Activated T-cell treated with anti-CD3 and anti-CD28 coated beads, Interleukin-2, amount 50 U/mL, for 4 hours (primary cell): ENCODE measurements around the gene TAOK3. TPM values are rescaled to one million over a fixed set of nuclear protein-coding genes. Genes with fewer than 3 reads are reported as not detected.
"Not testable (repeated sequence)": the region's sequence is repeated elsewhere in the genome, so short reads cannot be mapped to it uniquely, and the experiment has no call there.

Source experiments
- ATAC-seq, 2 donors: fragments of 200-7000 bp; cut with Tn5 transposase; one replicate each; pipeline ENCODE4 v1.10.0; 2021
- DNase-seq: peaks from one replicate; pipeline ENCODE4 v3.0.0-alpha.2; 2020
- H3K27me3 Mint-ChIP-seq: one replicate; pipeline ENCODE4 v1.8.0; 2021; ENCODE audit warnings: low read depth, mixed read lengths
- H3K36me3 Mint-ChIP-seq: one replicate; pipeline ENCODE4 v1.8.0; 2022; ENCODE audit warnings: mixed read lengths; ENCODE audit not compliant: insufficient read depth
- H3K4me1 Mint-ChIP-seq: one replicate; pipeline ENCODE4 v1.8.0; 2021; ENCODE audit warnings: low read depth, mixed read lengths
- H3K4me3 Mint-ChIP-seq: one replicate; pipeline ENCODE4 v1.8.0; 2021; ENCODE audit warnings: mild to moderate bottlenecking, moderate library complexity, mixed read lengths
- H3K9me3 Mint-ChIP-seq: one replicate; pipeline ENCODE4 v1.8.0; 2021; ENCODE audit warnings: mixed read lengths
- total RNA-seq, 3 donors: library from RNA; stranded (reverse); gene quantifications; one replicate each; pipeline ENCODE4 v1.2.1, GENCODE V29; 2021

The TAOK3 gene
- total RNA-seq, 3 donors from 2014 or later: 39.8 to 46.5 (median 43.9) TPM

DNA sequence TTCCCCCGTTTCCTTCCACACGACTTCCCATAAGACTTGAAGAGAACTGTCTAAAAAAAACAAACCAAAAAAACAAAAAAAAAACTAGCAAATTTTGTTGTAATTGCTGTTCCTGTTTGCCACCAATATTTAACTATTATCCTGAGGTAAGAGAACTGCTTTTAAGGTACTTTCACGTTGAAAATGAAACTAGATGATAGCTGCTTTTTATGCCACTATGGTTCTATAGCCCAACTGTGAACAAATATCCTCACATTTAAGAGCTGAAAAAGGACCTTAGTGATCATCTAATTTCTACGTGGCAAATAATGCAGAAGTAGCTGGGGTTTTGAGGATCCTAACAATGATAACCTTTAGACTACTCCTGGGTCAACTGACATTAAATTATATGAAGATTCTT is 98.6 kb downstream of the TAOK3 start:
- H3K27me3 Mint-ChIP-seq: no peaks in the 10 kb centered on the region
- H3K36me3 Mint-ChIP-seq: peaks cover 5% of the 10 kb centered on the region
- peaks cover 18% of the 10 kb centered on the region for H3K4me1 Mint-ChIP-seq
- H3K4me3 Mint-ChIP-seq: no peak overlapping the region
- DNase-seq: no peak
- no peak for ATAC-seq
- peaks cover 7% of the 10 kb centered on the region for H3K9me3 Mint-ChIP-seq

- H3K9me3 Mint-ChIP-seq: no peaks in the 10 kb centered on the region
- peaks cover 4% of the 10 kb centered on the region for H3K36me3 Mint-ChIP-seq
- H3K4me1 Mint-ChIP-seq: peaks cover 17% of the 10 kb centered on the region
- no peak for ATAC-seq
- no peaks in the 10 kb centered on the region for H3K27me3 Mint-ChIP-seq
- DNase-seq: no peak
- no peak overlapping the region for H3K4me3 Mint-ChIP-seq
Measured at GRCh38 chr12:118271770-118272417, 100.8 kb downstream of the TAOK3 start.

- H3K4me1 Mint-ChIP-seq: peaks cover 17% of the 10 kb centered on the region
- H3K4me3 Mint-ChIP-seq: no peak overlapping the region
- ATAC-seq (no peak), DNase-seq (no peak)
- no peaks in the 10 kb centered on the region for H3K9me3 Mint-ChIP-seq
- peaks cover 4% of the 10 kb centered on the region for H3K36me3 Mint-ChIP-seq
- no peaks in the 10 kb centered on the region for H3K27me3 Mint-ChIP-seq
Measured at GRCh38 chr12:118271183-118271582, 101.5 kb downstream of the TAOK3 start.

GRCh38 chr12:118269806-118270205 is 102.9 kb downstream of the TAOK3 start:
- Mint-ChIP-seq H3K27me3 (no peaks in the 10 kb centered on the region), H3K9me3 (no peaks in the 10 kb centered on the region), H3K4me3 (no peak overlapping the region), H3K4me1 (peaks cover 10% of the 10 kb centered on the region), H3K36me3 (peaks cover 3% of the 10 kb centered on the region)
- ATAC-seq (no peak), DNase-seq (no peak)

DNA sequence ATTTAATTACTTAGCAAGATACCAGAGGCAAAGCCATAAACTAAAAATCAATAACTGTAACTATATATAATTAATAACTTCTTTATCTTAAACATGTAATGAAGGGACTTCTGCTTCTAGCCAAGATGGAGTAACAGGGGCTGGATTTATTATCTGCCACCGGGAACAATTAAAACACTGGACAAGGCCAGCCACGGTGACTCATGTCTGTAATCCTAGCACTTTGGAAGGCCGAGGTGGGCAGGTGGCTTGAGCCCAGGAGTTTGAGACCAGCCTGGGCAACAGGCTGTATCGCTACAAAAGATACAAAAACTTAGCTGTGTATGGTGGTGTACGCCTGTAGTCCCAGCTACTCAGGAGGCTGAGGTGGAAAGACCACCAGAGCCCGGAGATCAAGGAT is 113.6 kb downstream of the TAOK3 start:
- peaks cover 2% of the 10 kb centered on the region for H3K4me1 Mint-ChIP-seq
- peaks cover 46% of the 10 kb centered on the region for H3K36me3 Mint-ChIP-seq
- no peak overlapping the region for H3K4me3 Mint-ChIP-seq
- H3K9me3 Mint-ChIP-seq: peaks cover 6% of the 10 kb centered on the region
- no peak for DNase-seq
- ATAC-seq: no peak
- no peaks in the 10 kb centered on the region for H3K27me3 Mint-ChIP-seq

GRCh38 chr12:118256352-118256751 is 116.4 kb downstream of the TAOK3 start:
- no peak for DNase-seq
- H3K27me3 Mint-ChIP-seq: no peaks in the 10 kb centered on the region
- H3K9me3 Mint-ChIP-seq: peaks cover 6% of the 10 kb centered on the region
- ATAC-seq: no peak
- H3K4me1 Mint-ChIP-seq: peaks cover 2% of the 10 kb centered on the region
- no peak overlapping the region for H3K4me3 Mint-ChIP-seq
- peaks cover 37% of the 10 kb centered on the region for H3K36me3 Mint-ChIP-seq

- ATAC-seq: no peak
- H3K36me3 Mint-ChIP-seq: peaks cover 12% of the 10 kb centered on the region
- DNase-seq: no peak
- H3K9me3 Mint-ChIP-seq: no peaks in the 10 kb centered on the region
- no peaks in the 10 kb centered on the region for H3K27me3 Mint-ChIP-seq
- H3K4me1 Mint-ChIP-seq: no peaks in the 10 kb centered on the region
- no peak overlapping the region for H3K4me3 Mint-ChIP-seq
Measured at GRCh38 chr12:118249547-118249946, 123.2 kb downstream of the TAOK3 start.

DNA sequence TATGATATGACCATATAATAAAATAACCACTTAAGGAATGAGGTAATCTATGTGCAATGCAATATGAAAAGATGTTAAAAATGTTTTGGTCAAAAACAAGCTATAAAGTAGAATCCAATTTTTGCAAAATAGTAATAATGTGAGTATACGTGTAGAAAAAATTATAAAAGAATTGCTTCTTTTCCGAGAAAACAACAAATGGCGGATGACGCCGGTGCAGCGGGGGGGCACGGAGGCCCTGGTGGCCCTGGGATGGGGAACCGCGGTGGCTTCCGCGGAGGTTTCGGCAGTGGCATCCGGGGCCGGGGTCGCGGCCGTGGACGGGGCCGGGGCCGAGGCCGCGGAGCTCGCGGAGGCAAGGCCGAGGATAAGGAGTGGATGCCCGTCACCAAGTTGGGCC is 126.8 kb downstream of the TAOK3 start:
- ATAC-seq: not testable (repeated sequence)

GRCh38 chr12:118238888-118239287 is 133.8 kb downstream of the TAOK3 start:
- Mint-ChIP-seq H3K9me3 (no peaks in the 10 kb centered on the region), H3K4me3 (no peak overlapping the region)

More for the DNA sequence above, 126.8 kb downstream of the TAOK3 start:
- DNase-seq, H3K27me3 Mint-ChIP-seq, H3K4me3 Mint-ChIP-seq, H3K9me3 Mint-ChIP-seq, H3K4me1 Mint-ChIP-seq, H3K36me3 Mint-ChIP-seq: not testable (repeated sequence)

GRCh38 chr12:118237908-118238307 is 134.8 kb downstream of the TAOK3 start:
- Mint-ChIP-seq H3K36me3 (peaks cover 29% of the 10 kb centered on the region), H3K9me3 (peaks cover 4% of the 10 kb centered on the region), H3K27me3 (no peaks in the 10 kb centered on the region), H3K4me1 (peaks cover 5% of the 10 kb centered on the region), H3K4me3 (no peak overlapping the region)
- no peak for ATAC-seq
- no peak for DNase-seq

More at GRCh38 chr12:118238888-118239287, 133.8 kb downstream of the TAOK3 start:
- H3K27me3 Mint-ChIP-seq: no peaks in the 10 kb centered on the region
- ATAC-seq (no peak), DNase-seq (no peak)
- peaks cover 26% of the 10 kb centered on the region for H3K36me3 Mint-ChIP-seq
- H3K4me1 Mint-ChIP-seq: peaks cover 5% of the 10 kb centered on the region

GRCh38 chr12:118237052-118237665 is 135.5 kb downstream of the TAOK3 start:
- Mint-ChIP-seq H3K4me3 (no peak overlapping the region), H3K27me3 (no peaks in the 10 kb centered on the region), H3K4me1 (peaks cover 5% of the 10 kb centered on the region), H3K9me3 (peaks cover 4% of the 10 kb centered on the region), H3K36me3 (peaks cover 29% of the 10 kb centered on the region)
- ATAC-seq (no peak), DNase-seq (no peak)

DNA sequence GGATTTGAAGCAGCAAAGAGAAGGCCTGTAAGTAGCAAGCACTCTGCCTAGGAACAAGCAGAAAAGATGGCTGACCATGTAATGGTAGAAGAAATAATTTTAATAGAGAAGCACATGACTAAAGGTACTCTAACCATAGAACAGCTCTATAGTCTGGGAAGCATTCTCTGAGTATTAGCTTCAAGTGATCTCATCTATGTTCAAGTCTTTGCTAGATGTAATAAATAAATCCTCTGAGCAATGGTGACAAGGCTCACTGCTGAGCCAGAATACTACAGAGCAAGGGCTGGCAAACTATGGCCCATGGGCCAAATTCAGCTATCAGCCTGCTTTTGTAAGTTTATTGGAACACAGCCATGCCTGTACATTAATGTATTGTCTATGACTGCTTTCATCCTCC is 152.0 kb downstream of the TAOK3 start:
- no peak overlapping the region for H3K4me3 Mint-ChIP-seq
- H3K9me3 Mint-ChIP-seq: no peaks in the 10 kb centered on the region
- ATAC-seq (no peak), DNase-seq (no peak)
- no peaks in the 10 kb centered on the region for H3K27me3 Mint-ChIP-seq
- peaks cover 11% of the 10 kb centered on the region for H3K36me3 Mint-ChIP-seq
- H3K4me1 Mint-ChIP-seq: no peaks in the 10 kb centered on the region

GRCh38 chr12:118219772-118220171 is 152.9 kb downstream of the TAOK3 start:
- ATAC-seq (no peak), DNase-seq (no peak)
- Mint-ChIP-seq H3K4me1 (no peaks in the 10 kb centered on the region), H3K27me3 (no peaks in the 10 kb centered on the region), H3K36me3 (peaks cover 11% of the 10 kb centered on the region), H3K9me3 (no peaks in the 10 kb centered on the region), H3K4me3 (no peak overlapping the region)

DNA sequence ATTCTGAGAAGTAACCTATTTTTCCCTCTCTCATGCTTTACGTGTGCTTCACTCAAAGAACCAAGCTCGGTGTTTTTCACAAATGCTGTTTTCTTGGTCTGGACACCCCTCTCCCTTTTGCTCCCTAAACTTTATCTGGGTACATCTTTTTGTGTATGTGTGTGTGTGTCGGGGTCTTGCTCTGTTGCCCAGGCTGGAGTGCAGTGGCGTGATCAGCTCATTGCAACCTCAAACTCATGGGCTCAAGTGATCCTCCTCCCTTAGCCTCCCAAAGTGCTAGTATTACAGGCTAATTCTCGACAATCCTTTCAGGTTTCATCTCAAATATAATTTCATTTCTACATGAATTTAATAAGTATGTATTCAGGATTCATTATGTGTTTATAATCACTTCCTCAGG is 153.6 kb downstream of the TAOK3 start:
- no peaks in the 10 kb centered on the region for H3K27me3 Mint-ChIP-seq
- H3K4me1 Mint-ChIP-seq: no peaks in the 10 kb centered on the region
- ATAC-seq (no peak), DNase-seq (no peak)
- peaks cover 11% of the 10 kb centered on the region for H3K36me3 Mint-ChIP-seq
- H3K9me3 Mint-ChIP-seq: no peaks in the 10 kb centered on the region
- no peak overlapping the region for H3K4me3 Mint-ChIP-seq

DNA sequence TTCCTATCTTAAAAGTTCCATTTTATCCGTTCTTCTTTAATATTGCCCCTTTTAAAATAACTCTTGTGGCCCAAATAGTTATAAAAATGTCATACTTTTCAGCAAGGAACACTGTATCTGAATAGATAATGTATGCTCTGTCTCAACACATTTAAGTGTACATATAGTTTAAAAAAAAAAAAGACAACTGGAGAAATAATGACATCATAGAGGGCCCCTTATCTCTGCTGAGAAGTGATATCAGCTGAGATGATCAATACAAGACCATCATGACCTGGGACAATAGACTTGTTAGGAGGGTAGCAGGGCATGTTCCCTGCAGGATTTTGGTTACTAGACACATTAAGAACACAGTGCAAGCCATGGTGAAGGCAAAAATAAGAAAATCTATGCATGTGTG is 159.3 kb downstream of the TAOK3 start:
- no peak for ATAC-seq
- DNase-seq: no peak
- Mint-ChIP-seq H3K36me3 (peaks cover 26% of the 10 kb centered on the region), H3K27me3 (no peaks in the 10 kb centered on the region), H3K9me3 (no peaks in the 10 kb centered on the region), H3K4me3 (no peak overlapping the region), H3K4me1 (no peaks in the 10 kb centered on the region)
